Cardiac muscle cell (in vitro differentiated cells and primary cell): ENCODE results near the gene PIK3R5. TPM values are rescaled to one million over a fixed set of nuclear protein-coding genes. Genes with fewer than 3 reads are reported as not detected.

Experiments
- DNase-seq, 2 donors: peaks; one replicate each; pipeline versions ENCODE4 v3.0.0 to v3.0.0-alpha.2; 2010 to 2017; ENCODE audit warnings: low read depth in 1 of 2, low spot score in 1 of 2
- H3K27ac ChIP-seq: fragments of 200-600 bp; sonication (generic); 2 replicates; pipeline ENCODE4 v1.5.1; 2016
- H3K27me3 ChIP-seq: fragments of 200-600 bp; sonication (generic); 2 replicates; pipeline ENCODE4 v1.6.0; 2016; ENCODE audit warnings: control low read depth
- H3K36me3 ChIP-seq: fragments of 200-600 bp; sonication (generic); 2 replicates; pipeline ENCODE4 v1.5.1; 2016; ENCODE audit warnings: control low read depth
- H3K4me1 ChIP-seq: fragments of 200-600 bp; sonication (generic); 2 replicates; pipeline ENCODE4 v1.8.1; 2017; ENCODE audit warnings: low read depth, mild to moderate bottlenecking, mixed run types
- H3K4me3 ChIP-seq: fragments of 200-600 bp; sonication (generic); 2 replicates; pipeline ENCODE4 v1.5.1; 2016; ENCODE audit warnings: mild to moderate bottlenecking
- H3K9me3 ChIP-seq: fragments of 200-600 bp; sonication (generic); 2 replicates; pipeline ENCODE4 v1.5.1; 2017; ENCODE audit warnings: low read depth, mild to moderate bottlenecking, control low read depth
- polyA plus RNA-seq: library from polyadenylated mRNA; unstranded; fragments of >200 nt; fragmentation: Nextera tagmentation; extraction: Ambion mirVana; gene quantifications from 2 replicates; pipeline ENCODE4 v1.2.1, GENCODE V29; 2016
- total RNA-seq: library from RNA; depleted of rRNA; stranded (reverse); fragments of >200 nt; gene quantifications from 2 replicates; pipeline ENCODE4 v1.2.3, GENCODE V29; 2016
- TF ChIP-seq, protein P1 (sequence below): IDR thresholded peaks from 2 replicates; pipeline ENCODE4 v1.5.1; 2012; ENCODE audit warnings: low read depth, mild to moderate bottlenecking, low read length

PIK3R5 gene
- total and polyA plus RNA-seq, 2 experiments from 2014 or later = 0.09 to 0.38 TPM

DNA sequence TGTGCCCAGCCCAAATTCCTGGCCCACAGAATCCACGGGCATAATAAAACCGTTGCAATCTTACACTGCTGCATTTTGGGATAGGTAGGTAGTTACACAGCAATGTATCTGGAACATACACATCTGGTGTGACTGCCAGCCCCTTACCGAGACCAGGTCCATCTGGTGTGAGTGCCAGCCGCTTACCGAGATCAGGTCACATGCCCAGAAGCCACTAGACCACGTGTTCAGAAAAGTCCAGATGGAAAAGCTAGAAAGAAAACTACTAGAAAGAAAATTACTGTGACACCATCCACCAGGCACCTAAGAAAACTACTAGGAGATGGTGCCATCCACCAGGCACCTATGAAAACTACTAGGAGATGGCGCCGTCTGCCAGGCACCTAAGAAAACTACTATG, 19.4 kb downstream of the PIK3R5 start:
- DNase-seq = no peak
- Histone ChIP-seq H3K36me3 (no peaks in the 10 kb centered on the region), H3K4me1 (no peaks in the 10 kb centered on the region), H3K4me3 (no peak overlapping the region), H3K9me3 (no peaks in the 10 kb centered on the region), H3K27ac (no peak overlapping the region), H3K27me3 (no peaks in the 10 kb centered on the region)
- TF ChIP-seq, protein P1, sequence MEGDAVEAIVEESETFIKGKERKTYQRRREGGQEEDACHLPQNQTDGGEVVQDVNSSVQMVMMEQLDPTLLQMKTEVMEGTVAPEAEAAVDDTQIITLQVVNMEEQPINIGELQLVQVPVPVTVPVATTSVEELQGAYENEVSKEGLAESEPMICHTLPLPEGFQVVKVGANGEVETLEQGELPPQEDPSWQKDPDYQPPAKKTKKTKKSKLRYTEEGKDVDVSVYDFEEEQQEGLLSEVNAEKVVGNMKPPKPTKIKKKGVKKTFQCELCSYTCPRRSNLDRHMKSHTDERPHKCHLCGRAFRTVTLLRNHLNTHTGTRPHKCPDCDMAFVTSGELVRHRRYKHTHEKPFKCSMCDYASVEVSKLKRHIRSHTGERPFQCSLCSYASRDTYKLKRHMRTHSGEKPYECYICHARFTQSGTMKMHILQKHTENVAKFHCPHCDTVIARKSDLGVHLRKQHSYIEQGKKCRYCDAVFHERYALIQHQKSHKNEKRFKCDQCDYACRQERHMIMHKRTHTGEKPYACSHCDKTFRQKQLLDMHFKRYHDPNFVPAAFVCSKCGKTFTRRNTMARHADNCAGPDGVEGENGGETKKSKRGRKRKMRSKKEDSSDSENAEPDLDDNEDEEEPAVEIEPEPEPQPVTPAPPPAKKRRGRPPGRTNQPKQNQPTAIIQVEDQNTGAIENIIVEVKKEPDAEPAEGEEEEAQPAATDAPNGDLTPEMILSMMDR = no peak

DNA sequence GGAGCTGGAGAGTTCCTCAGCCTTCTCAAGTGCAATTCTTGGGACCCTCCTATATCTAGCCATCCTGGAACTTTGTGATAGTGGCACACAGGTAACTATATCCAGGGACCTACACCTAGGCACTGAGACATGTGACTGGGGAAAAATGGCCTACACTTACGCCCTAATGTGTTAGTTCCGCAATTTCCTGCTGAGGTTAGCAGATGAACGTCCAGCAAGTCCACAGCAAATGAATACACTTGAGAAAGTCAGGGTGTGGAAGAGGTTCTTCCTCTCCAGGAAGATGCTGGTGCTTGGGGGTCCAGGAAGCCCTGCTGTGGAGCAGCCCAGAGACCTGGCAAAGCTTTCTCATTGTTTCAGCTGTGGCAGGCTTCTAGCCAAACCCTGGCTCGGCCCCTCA, 20.8 kb downstream of the PIK3R5 start:
- no peak for DNase-seq

DNA sequence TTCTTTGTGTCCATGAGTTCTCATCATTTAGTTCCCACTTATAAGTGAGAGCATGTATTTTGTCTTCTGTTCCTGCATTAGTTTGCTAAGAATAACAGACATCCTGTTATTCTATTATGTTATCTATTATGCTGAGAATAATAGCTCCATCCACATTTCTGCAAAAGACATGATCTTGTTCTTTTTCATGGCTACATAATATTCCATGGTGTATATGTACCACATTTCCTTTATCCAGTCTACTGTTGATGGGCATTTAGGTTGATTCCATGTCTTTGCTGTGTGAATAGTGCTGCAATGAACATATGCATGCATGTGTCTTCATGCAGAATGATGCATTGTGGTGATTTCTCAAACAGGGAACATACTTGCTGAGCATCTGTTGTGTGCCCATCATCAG, 21.4 kb downstream of the PIK3R5 start:
- no peaks in the 10 kb centered on the region for H3K4me1 ChIP-seq
- H3K4me3 ChIP-seq = no peak overlapping the region
- TF ChIP-seq, protein P1 = no peak

More for the DNA sequence above, 20.8 kb downstream of the PIK3R5 start:
- H3K4me1 ChIP-seq = no peaks in the 10 kb centered on the region
- no peaks in the 10 kb centered on the region for H3K9me3 ChIP-seq
- no peaks in the 10 kb centered on the region for H3K27me3 ChIP-seq
- TF ChIP-seq, protein P1 = no peak
- H3K4me3 ChIP-seq = no peak overlapping the region
- no peaks in the 10 kb centered on the region for H3K36me3 ChIP-seq
- H3K27ac ChIP-seq = no peak overlapping the region

DNA sequence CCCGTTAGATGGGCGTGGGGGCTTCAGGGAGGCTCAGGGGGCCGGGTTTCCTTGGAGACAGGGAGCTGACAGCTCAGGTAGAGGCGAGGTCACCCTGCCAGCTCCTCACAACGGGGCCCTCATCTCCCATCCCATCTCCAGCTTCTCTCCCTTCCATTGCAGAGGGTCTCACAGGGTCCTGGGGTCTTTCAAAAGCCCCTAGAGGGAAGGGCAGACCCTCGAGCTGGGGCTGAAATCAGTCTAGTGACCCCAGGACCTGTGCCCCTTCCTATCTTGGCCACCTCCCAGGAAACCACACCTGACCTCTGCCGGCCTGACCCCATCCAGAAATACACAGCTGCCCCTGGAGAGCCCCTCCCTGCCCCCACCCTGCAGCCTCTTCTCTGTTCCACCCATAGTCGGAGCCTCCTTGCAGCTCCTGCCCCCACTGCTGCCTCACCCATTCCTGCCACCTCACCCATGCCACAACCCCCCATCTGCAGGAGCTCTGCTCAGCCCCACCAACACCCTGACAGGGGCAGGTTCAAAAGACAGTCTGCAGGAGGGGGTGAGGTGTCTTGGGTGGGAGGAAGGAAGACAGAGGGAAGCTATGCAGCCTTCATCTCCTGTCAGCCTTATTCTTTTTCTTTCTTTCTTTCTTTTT, 23.4 kb downstream of the PIK3R5 start:
- Histone ChIP-seq H3K27ac (no peak overlapping the region), H3K4me3 (no peak overlapping the region), H3K9me3 (no peaks in the 10 kb centered on the region), H3K36me3 (no peaks in the 10 kb centered on the region), H3K27me3 (no peaks in the 10 kb centered on the region), H3K4me1 (no peaks in the 10 kb centered on the region)
- no peak for DNase-seq
- TF ChIP-seq, protein P1 = no peak

More for the DNA sequence above, 21.4 kb downstream of the PIK3R5 start:
- no peaks in the 10 kb centered on the region for H3K36me3 ChIP-seq
- no peak for DNase-seq
- no peaks in the 10 kb centered on the region for H3K9me3 ChIP-seq
- H3K27ac ChIP-seq = no peak overlapping the region
- H3K27me3 ChIP-seq = no peaks in the 10 kb centered on the region

DNA sequence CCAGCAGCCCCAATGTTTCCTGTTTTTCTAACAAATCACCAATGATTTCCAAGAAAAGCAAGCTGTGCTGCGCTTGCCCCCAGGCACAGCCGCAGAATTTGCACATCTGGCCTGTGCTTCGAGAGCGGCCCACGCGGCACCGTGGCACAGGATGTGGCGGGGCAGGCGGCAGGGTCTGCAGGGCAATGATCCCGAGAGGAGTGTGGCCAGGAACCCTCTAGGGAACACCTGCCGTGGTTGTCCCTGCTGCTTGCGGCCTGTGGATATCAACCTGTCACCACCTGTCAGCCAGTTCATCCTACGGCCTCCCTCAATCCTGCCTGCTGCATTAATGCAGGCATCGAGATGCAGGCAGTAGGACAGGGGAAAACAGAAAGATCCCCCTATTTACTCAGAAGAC, 24.0 kb downstream of the PIK3R5 start:
- H3K4me1 ChIP-seq = no peaks in the 10 kb centered on the region
- no peak overlapping the region for H3K4me3 ChIP-seq
- TF ChIP-seq, protein P1 = no peak
- no peak overlapping the region for H3K27ac ChIP-seq
- no peaks in the 10 kb centered on the region for H3K36me3 ChIP-seq
- H3K27me3 ChIP-seq = no peaks in the 10 kb centered on the region
- DNase-seq = no peak
- no peaks in the 10 kb centered on the region for H3K9me3 ChIP-seq
